Testis (tissue), 2 donors: ENCODE results near the gene SYN1.

Experiments
- CTCF ChIP-seq, 3 experiments: fragments of 450-650 bp in 2 of 3; fragments of 200-600 bp in 1 of 3; sonication (generic) in 1 of 3; IDR thresholded peaks; one replicate each; pipeline ENCODE4 v1.5.1; 2016 to 2019; ENCODE audit warnings: antibody characterized with exemption in 3 of 3, mild to moderate bottlenecking in 2 of 3, moderate library complexity in 1 of 3
- POLR2A ChIP-seq: fragments of 450-650 bp; IDR thresholded peaks from one replicate; pipeline ENCODE4 v1.6.1; 2017; ENCODE audit warnings: antibody characterized with exemption, mild to moderate bottlenecking, moderate library complexity

DNA sequence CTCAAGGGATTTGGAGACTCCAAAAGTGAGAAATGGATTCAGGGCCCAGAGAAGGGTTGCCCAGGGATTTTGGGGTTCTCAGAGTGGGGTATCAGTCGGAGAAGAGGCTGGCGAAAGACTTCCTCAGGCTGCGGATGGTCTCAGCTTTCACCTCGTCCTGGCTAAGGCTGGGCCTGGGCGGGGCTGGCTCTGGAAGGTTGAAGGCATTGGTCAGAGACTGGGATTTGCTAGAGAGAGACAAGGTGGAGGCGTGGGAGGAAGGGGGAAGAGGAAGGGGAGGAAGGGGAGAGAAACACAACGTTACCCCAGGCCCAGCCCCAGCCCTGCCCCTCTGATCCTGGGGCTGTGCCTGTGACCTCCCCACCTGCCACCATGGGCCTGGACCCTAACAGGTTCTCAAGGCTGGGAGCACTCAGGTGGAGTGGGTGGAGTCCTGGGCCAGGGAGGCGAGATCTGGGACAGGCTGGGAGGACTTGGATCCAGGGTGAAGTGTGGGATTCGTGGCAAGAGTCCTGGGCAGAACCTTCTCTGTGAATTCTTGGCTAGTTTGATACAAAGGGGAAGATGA, 46.8 kb downstream of the SYN1 start:
- TF ChIP-seq CTCF (IDR thresholded peaks at IDR 0.05) (no peak), POLR2A (no peak)
